Left renal cortex interstitium (tissue), 4 donors: ENCODE results near the gene GAK. TPM values are rescaled to one million over a fixed set of nuclear protein-coding genes. Genes with fewer than 3 reads are reported as not detected.
"Not testable (repeated sequence)": the region's sequence is repeated elsewhere in the genome, so short reads cannot be mapped to it uniquely, and the experiment has no call there.

Experiments
- DNase-seq, 4 donors: peaks; one replicate each; pipeline ENCODE4 v3.0.0-alpha.2; 2013; ENCODE audit warnings: low read depth in 4 of 4, low spot score in 2 of 4, missing footprints in 1 of 4
- polyA plus RNA-seq, 4 donors: library from polyadenylated mRNA; unstranded; fragments of 120-200 nt; gene quantifications; one replicate each; pipeline ENCODE4 v1.2.1, GENCODE V29; 2013; ENCODE audit not compliant: insufficient read length in 4 of 4

The GAK gene
- polyA plus RNA-seq, 4 donors = 47.4 to 91.5 (median 70.5) TPM

- no peak for DNase-seq
Measured at GRCh38 chr4:930028-930551, 2.0 kb downstream of the GAK start.

DNA sequence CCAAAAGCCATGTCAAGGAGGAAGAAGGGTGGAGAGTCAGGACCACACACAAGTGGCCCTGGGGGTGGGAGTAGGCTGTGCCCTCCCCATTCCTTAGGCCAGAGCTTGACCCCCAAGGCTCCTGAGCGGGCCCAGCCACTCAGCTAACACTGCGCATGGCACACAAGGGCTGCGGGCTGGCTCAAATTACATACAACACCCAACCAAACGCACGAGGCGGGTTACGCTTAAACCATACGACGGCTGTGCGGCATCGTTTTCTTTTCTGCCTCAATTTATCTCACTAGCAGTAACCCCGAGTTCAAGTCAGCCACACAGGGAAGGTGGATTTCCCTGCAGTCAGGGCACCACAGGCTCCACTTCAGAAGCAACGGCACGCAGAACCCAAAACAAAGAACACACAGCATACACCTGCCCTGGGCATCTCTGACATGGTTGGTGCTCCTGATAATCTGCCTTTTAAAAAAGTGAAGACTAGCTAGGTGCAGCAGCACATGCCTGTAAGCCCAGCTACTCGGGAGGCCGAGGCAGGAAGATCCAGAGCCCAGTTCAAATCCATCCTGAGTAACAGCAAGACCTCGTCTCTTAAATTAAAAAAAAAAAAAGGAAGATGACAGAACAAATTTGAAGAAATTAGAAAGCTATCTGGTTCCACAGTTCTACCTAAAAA is 2.9 kb downstream of the GAK start:
- DNase-seq = no peak

- not testable (repeated sequence) for DNase-seq
Measured at GRCh38 chr4:927566-927965, 4.5 kb downstream of the GAK start.

DNA sequence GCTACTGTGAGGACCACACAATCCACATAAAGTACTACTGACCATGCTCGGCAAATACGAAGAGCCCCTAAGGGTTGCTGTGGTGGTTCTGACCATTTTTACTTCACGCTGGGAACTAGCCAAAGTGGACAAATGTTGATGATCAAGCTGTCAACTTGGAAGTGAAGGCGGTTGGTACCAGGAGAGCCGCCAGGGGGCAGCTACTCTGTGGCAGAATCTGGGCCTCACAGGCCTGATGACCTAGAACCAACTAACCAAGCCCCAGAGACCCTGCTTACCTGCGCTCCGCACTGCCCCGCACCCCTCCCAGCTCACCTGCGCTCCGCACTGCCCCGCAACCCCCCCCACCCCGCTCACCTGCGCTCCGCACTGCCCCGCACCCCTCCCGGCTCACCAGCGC is 5.6 kb downstream of the GAK start:
- no peak for DNase-seq

DNA sequence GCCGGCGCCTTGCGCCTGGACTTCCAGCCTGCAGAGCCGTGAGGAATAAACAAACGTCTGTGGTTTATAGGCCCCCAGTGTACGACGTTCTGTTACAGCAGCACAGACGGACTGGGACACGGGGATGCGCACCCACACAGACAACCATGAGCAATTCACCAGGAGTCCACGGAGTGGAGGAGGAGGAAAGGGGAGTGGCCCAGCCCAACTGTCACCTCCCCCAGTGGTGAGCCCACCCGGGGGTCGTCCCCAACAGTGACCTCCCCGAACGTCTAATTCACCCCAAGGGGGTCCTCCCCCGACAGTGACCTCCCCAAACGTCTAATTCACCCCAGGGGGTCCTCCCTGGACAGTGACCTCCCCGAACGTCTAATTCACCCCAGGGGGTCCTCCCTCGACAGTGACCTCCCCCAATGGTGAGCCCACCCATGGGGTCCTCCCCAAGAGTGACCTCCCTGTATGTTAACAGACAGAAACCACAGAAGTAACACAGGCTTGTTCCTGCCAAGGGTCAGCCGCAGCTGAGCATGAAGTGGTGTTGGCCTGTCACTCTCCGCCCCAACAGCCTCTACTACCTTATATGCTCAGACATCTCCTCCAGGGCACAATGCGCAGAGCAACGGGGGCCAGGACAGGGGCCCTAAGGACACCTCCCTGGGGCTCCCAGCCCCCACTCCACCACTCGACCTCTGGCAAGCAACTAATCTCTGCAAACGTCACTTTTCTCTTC is 6.2 kb downstream of the GAK start:
- no peak for DNase-seq

GRCh38 chr4:925171-925570 is 6.9 kb downstream of the GAK start:
- DNase-seq = no peak

- no peak for DNase-seq
Measured at GRCh38 chr4:924107-925096, 7.7 kb downstream of the GAK start.

- no peak for DNase-seq
Measured at GRCh38 chr4:921830-922331, 10.2 kb downstream of the GAK start.

GRCh38 chr4:919004-919680 is 13.0 kb downstream of the GAK start:
- DNase-seq = not testable (repeated sequence)

DNA sequence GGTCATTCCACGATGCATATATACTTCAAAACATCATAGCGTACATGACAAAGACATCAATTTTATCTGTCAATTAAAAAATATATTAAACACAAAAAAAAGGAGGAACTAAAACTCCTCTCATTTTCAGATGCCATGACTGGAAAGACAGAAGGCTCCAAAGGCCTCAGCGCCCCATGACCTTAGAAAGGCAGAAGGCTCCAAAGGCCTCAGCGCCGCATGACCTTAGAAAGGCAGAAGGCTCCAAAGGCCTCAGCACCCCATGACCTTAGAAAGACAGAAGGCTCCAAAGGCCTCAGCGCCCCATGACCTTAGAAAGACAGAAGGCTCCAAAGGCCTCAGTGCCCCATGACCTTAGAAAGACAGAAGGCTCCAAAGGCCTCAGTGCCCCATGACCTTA is 13.5 kb downstream of the GAK start:
- DNase-seq = not testable (repeated sequence)

- DNase-seq = no peak
Measured at GRCh38 chr4:917992-918391, 14.1 kb downstream of the GAK start.

DNA sequence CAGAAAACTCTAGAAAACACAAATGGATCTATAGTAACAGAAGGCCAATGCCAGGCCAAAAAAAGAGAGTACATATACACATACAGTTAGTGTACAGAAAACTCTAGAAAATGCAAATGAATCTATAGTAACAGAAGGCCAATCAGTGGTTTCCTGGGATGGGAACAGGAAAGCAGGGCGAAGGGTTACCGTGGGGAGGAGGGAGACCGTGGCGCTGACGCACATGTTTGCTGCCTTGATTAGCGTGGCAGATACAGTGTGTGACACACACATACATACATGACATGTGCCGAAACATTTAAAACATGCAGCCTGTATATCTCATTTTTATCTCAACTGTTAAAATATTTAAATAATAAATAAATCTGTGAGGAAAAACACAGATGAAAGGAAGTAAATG is 14.7 kb downstream of the GAK start:
- no peak for DNase-seq

DNA sequence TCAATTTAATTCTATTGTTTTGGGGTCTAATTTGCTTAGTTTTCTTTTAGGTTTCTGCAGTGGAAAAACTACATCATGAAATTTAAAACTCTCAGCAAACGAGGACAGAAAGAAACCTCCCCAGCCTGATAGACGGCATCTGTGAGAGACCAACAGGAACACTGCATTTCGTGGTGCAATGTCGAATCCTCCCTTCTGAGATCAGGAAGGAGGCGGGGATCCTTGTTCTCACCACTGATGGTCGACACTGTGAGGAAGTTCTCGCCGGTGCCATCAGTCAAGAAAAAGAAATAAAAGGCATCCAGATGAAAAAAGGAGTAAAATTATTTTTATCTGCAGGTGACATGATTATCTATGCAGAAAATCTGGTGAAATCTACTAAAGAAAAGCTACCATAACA is 16.5 kb downstream of the GAK start:
- no peak for DNase-seq

GRCh38 chr4:915041-915474 is 17.1 kb downstream of the GAK start:
- DNase-seq = no peak

DNA sequence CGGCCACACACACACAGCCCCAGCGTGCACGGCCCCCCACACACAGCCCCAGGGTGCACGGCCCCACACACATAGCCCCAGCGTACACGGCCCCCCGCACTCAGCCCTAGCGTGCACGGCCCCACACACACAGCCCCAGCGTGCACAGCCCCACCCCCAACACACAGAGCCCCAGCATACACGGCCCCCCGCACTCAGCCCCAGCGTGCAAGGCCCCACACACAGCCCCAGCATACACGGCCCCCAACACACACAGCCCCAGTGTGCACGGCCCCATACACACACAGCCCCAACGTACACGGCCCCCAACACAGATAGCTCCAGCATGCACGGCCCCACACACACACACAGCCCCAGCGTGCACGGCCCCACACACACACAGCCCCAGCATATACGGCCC is 17.6 kb downstream of the GAK start:
- no peak for DNase-seq

DNA sequence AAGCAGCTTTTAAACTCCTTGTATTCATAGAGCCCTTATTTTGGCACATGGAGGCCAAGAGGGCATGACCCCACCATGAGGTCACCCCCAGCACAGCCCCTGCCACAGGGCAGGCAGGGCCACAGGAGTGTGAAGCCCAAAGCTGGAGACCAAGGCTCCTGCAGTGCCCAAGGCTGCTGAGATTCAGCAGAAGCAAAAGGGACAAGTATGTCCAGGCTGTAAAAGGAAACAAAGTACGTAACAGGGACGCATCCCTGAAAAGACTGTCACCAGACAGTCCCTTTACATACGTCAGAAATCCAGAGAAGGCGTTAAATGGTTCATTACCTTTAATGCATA is 18.9 kb downstream of the GAK start:
- no peak for DNase-seq

GRCh38 chr4:912548-913279 is 19.4 kb downstream of the GAK start:
- no peak for DNase-seq

DNA sequence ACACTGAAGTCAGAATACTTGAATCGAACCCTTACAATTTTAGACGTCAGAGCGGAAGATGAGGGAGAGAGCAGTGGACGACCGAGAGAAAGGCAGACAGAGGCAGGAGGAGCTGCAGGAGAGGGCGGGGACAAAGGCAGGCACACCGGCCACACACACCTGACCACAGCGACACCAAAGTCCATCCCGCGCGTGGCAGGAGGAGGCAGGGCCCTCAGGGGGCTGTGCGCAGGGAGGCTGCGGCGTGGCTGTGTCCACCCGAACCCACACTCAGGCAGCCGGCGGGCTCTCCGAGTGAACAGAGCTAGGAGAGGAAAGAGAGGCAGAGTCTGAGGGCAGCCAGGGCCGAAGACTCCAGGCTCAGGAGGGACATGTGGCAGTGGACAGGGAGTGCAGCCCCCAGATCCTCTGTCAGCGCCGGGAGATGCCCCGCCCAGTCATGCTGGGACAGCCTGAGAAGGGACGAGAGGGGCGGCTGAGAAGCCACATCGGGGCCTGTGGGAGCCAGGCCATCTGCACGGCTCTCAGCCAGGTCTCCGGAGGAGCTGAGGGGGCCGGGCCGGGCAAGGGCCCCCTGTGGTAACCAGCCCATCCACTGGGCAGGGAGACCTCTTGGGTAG is 20.1 kb downstream of the GAK start:
- DNase-seq = no peak

DNA sequence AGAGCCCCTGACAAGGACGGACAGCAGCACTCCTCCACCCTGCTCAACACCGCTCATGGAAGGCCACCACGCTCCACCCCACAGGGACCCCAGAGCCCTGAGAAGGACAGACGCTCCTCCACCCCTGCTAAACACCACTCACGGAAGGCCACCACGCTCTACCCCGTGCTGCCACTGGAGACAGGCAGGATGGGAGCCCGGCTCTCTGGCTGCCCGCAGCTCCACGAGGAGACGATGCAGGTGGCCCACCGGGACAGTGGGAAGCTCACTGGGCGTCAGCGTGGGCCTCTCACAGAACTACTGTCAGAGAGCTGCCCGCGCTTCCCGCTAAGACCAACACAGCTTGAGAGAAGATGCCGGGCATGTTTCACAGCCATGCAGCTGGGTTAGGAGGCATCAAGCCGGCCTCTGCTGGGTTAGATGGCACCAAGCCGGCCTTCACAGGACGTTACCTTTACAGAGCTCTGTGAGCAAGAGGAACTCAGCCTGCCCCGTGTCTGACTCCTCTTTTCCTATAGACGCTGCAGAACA is 20.8 kb downstream of the GAK start:
- no peak for DNase-seq
